H9 (cell line): Measurements from ENCODE around the gene CD5L. TPM values are rescaled to one million over a fixed set of nuclear protein-coding genes. Genes with fewer than 3 reads are reported as not detected.

ENCODE experiments used
- DNase-seq: peaks from one replicate; pipeline ENCODE4 v3.0.0-alpha.2; 2017
- H2AFZ ChIP-seq: one replicate; pipeline ENCODE4 v1.6.1; 2013; ENCODE audit warnings: mild to moderate bottlenecking, low read length, control low read depth, moderate library complexity
- H2AK5ac ChIP-seq: 2 replicates; pipeline ENCODE4 v1.6.1; 2013; ENCODE audit warnings: low read length, control low read depth, mixed read lengths; ENCODE audit not compliant: insufficient read length
- H2BK120ac ChIP-seq: one replicate; pipeline ENCODE4 v1.6.1; 2013; ENCODE audit warnings: low read depth, mild to moderate bottlenecking, low read length, control low read depth, inconsistent platforms; ENCODE audit not compliant: poor library complexity, severe bottlenecking
- H2BK12ac ChIP-seq: 2 replicates; pipeline ENCODE4 v1.6.1; 2013; ENCODE audit warnings: low read length, control low read depth, mixed read lengths, low read depth; ENCODE audit not compliant: insufficient read length
- H2BK15ac ChIP-seq: 2 replicates; pipeline ENCODE4 v1.6.1; 2013; ENCODE audit warnings: low read depth, low read length, control low read depth
- H2BK20ac ChIP-seq: one replicate; pipeline ENCODE4 v1.6.1; 2013; ENCODE audit warnings: low read depth, mild to moderate bottlenecking, low read length, control low read depth, inconsistent platforms; ENCODE audit not compliant: poor library complexity, severe bottlenecking
- H2BK5ac ChIP-seq: 2 replicates; pipeline ENCODE4 v1.6.1; 2013; ENCODE audit warnings: low read length, control low read depth, mixed read lengths; ENCODE audit not compliant: insufficient read length
- H3K14ac ChIP-seq: 2 replicates; pipeline ENCODE4 v1.6.1; 2013; ENCODE audit warnings: low read length, control low read depth; ENCODE audit not compliant: insufficient read depth
- H3K18ac ChIP-seq: 2 replicates; pipeline ENCODE4 v1.6.1; 2013; ENCODE audit warnings: low read depth, mild to moderate bottlenecking, mixed read lengths, low read length, control low read depth; ENCODE audit not compliant: insufficient read length
- H3K23ac ChIP-seq: 2 replicates; pipeline ENCODE4 v1.6.1; 2013; ENCODE audit warnings: low read length, control low read depth, mixed read lengths, low read depth; ENCODE audit not compliant: insufficient read length
- H3K23me2 ChIP-seq: 2 replicates; pipeline ENCODE4 v1.6.1; 2013; ENCODE audit warnings: low read depth, mild to moderate bottlenecking, mixed read lengths, low read length, control low read depth; ENCODE audit not compliant: insufficient read length, poor library complexity, severe bottlenecking
- H3K27ac ChIP-seq: 2 replicates; pipeline ENCODE4 v1.5.1; 2013; ENCODE audit warnings: low read length, control low read depth, mixed read lengths, low read depth; ENCODE audit not compliant: insufficient read length
- H3K27me3 ChIP-seq: 2 replicates; pipeline ENCODE4 v1.6.1; 2013; ENCODE audit warnings: low read length, control low read depth, inconsistent platforms; ENCODE audit not compliant: insufficient read depth
- H3K4ac ChIP-seq: 2 replicates; pipeline ENCODE4 v1.6.1; 2013; ENCODE audit warnings: low read depth, mild to moderate bottlenecking, control low read depth, inconsistent platforms, low read length, moderate library complexity
- H3K4me1 ChIP-seq: 2 replicates; pipeline ENCODE4 v1.6.1; 2013; ENCODE audit warnings: low read length, control low read depth, inconsistent platforms; ENCODE audit not compliant: insufficient read depth
- H3K4me2 ChIP-seq: 2 replicates; pipeline ENCODE4 v1.6.1; 2013; ENCODE audit warnings: low read length, control low read depth, mixed read lengths; ENCODE audit not compliant: insufficient read length, insufficient read depth
- H3K56ac ChIP-seq: 2 replicates; pipeline ENCODE4 v1.6.1; 2013; ENCODE audit warnings: low read depth, mild to moderate bottlenecking, mixed read lengths, low read length, control low read depth; ENCODE audit not compliant: insufficient read length
- H3K79me1 ChIP-seq: 2 replicates; pipeline ENCODE4 v1.6.1; 2013; ENCODE audit warnings: low read depth, mild to moderate bottlenecking, moderate library complexity, low read length, control low read depth, inconsistent platforms; ENCODE audit not compliant: insufficient read depth, poor library complexity, severe bottlenecking
- H3K79me2 ChIP-seq: 2 replicates; pipeline ENCODE4 v1.6.1; 2013; ENCODE audit warnings: low read length, control low read depth, inconsistent platforms; ENCODE audit not compliant: insufficient read depth
- H3K9ac ChIP-seq: 2 replicates; pipeline ENCODE4 v1.6.1; 2013; ENCODE audit warnings: low read length, control low read depth, mixed read lengths; ENCODE audit not compliant: insufficient read length; ENCODE audit errors: extremely low read depth
- H3K9me3 ChIP-seq: one replicate; pipeline ENCODE4 v1.6.1; 2013; ENCODE audit warnings: low read depth, low read length, inconsistent platforms; ENCODE audit not compliant: control insufficient read depth
- H3T11ph ChIP-seq: one replicate; pipeline ENCODE4 v1.6.1; 2013; ENCODE audit warnings: mild to moderate bottlenecking, low read length, control low read depth, inconsistent platforms
- H4K20me1 ChIP-seq: one replicate; pipeline ENCODE4 v1.6.1; 2013; ENCODE audit not compliant: control insufficient read depth, insufficient read length, insufficient read depth
- H4K5ac ChIP-seq: 2 replicates; pipeline ENCODE4 v1.6.1; 2013; ENCODE audit warnings: low read depth, mild to moderate bottlenecking, mixed read lengths, low read length, control low read depth; ENCODE audit not compliant: insufficient read length
- H4K8ac ChIP-seq: replicated peaks from 2 replicates; pipeline ENCODE4 v1.6.1; 2013; ENCODE audit warnings: low read length, control low read depth, mixed read lengths, low read depth; ENCODE audit not compliant: insufficient read length
- H4K91ac ChIP-seq: 2 replicates; pipeline ENCODE4 v1.6.1; 2013; ENCODE audit warnings: low read depth, mild to moderate bottlenecking, moderate library complexity, mixed read lengths, low read length, control low read depth; ENCODE audit not compliant: insufficient read length
- H3K27ac Mint-ChIP-seq, 3 experiments: 2 replicates in 2 of 3; 3 replicates in 1 of 3; pipeline ENCODE4 v1.8.0; 2020 to 2021; ENCODE audit warnings: mixed read lengths in 3 of 3, mild to moderate bottlenecking in 1 of 3, moderate library complexity in 1 of 3
- H3K27me3 Mint-ChIP-seq: 2 replicates; pipeline ENCODE4 v1.8.0; 2021; ENCODE audit warnings: low read depth, mild to moderate bottlenecking, moderate library complexity, mixed read lengths
- H3K36me3 Mint-ChIP-seq, 3 experiments: 2 replicates in 2 of 3; 3 replicates in 1 of 3; pipeline ENCODE4 v1.8.0; 2020 to 2021; ENCODE audit warnings: low read depth in 3 of 3, mixed read lengths in 3 of 3; ENCODE audit not compliant: insufficient read depth in 1 of 3
- H3K4me1 Mint-ChIP-seq, 2 experiments: 2 replicates each; pipeline ENCODE4 v1.8.0; 2020; ENCODE audit warnings: mixed read lengths in 2 of 2
- H3K4me3 Mint-ChIP-seq, 2 experiments: 2 replicates in 1 of 2; 3 replicates in 1 of 2; pipeline ENCODE4 v1.8.0; 2020 to 2021; ENCODE audit warnings: mild to moderate bottlenecking in 2 of 2, mixed read lengths in 2 of 2, moderate library complexity in 1 of 2
- H3K9me3 Mint-ChIP-seq, 2 experiments: 2 replicates in 1 of 2; 3 replicates in 1 of 2; pipeline ENCODE4 v1.8.0; 2020; ENCODE audit warnings: mild to moderate bottlenecking in 2 of 2, mixed read lengths in 2 of 2, moderate library complexity in 1 of 2
- CTCF ChIP-seq: fragments of 200-600 bp; sonication (generic); conservative IDR thresholded peaks from 3 replicates; pipeline ENCODE4 v1.8.0; 2021; ENCODE audit warnings: antibody characterized with exemption, mild to moderate bottlenecking
- WGBS: extraction: QIAGEN DNeasy Blood & Tissue Kit; methylation state at CpG from one replicate; pipeline ENCODE4 v1.1.7; 2013; ENCODE audit warnings: missing lambda C conversion rate, low lambda C conversion rate, mixed read lengths; ENCODE audit not compliant: insufficient read length; ENCODE audit errors: extremely low coverage; 5-methylcytosine and 5-hydroxymethylcytosine counted together
- total RNA-seq: library from RNA; stranded (reverse); gene quantifications from 2 replicates; pipeline ENCODE4 v1.2.1, GENCODE V29; 2021

Gene CD5L
- total RNA-seq, 1 experiment from 2014 or later, result not detected

GRCh38 chr1:157862114-157863070 is 20.8 kb upstream of the CD5L start:
- Histone ChIP-seq H2AFZ (no peak overlapping the region), H3K23me2 (no peaks in the 10 kb centered on the region), H3K4me1 (no peaks in the 10 kb centered on the region), H3K4me2 (no peak overlapping the region), H2BK15ac (no peak overlapping the region), H2BK12ac (no peak overlapping the region), H4K8ac (no peak overlapping the region), H2AK5ac (no peak overlapping the region), H3K14ac (no peak overlapping the region), H3K23ac (no peak overlapping the region), H3T11ph (no peak overlapping the region), H3K79me2 (no peaks in the 10 kb centered on the region), H2BK120ac (no peak overlapping the region), H3K18ac (no peak overlapping the region), H3K9me3 (no peaks in the 10 kb centered on the region), H2BK20ac (no peak overlapping the region), H3K27me3 (no peaks in the 10 kb centered on the region), H3K9ac (no peak overlapping the region), H3K56ac (no peak overlapping the region), H3K27ac (no peak overlapping the region), H4K20me1 (no peaks in the 10 kb centered on the region), H4K91ac (no peak overlapping the region), H2BK5ac (no peak overlapping the region), H3K4ac (no peak overlapping the region), H3K79me1 (no peaks in the 10 kb centered on the region), H4K5ac (no peak overlapping the region)
- Mint-ChIP-seq H3K27ac (no peak overlapping the region), H3K36me3 (peaks cover 0 to 4% (median 0%) of the 10 kb centered on the region in 3 experiments; a peak in 1 of 7 replicates), H3K27me3 (no peaks in the 10 kb centered on the region; the same call in 1 of the 2 replicates), H3K4me3 (no peak overlapping the region), H3K4me1 (no peaks in the 10 kb centered on the region), H3K9me3 (no peaks in the 10 kb centered on the region)
- no peak for TF ChIP-seq CTCF
- no peak for DNase-seq
- WGBS, result no CpG with 5 or more reads among the region's 6 CpGs
